ENCODE data around the gene GNG2. TPM values are rescaled to one million over a fixed set of nuclear protein-coding genes. Genes with fewer than 3 reads are reported as not detected.

Gene GNG2
- total RNA-seq, 1 donor from 2014 or later, result 11.4 TPM

GRCh38 chr14:51852541-51852940 is 7.9 kb upstream of the GNG2 start:
- TF ChIP-seq CTCF (IDR thresholded peaks at IDR 0.05), result no peak
- no peak overlapping the region for H3K4me3 ChIP-seq
- intact Hi-C loops (cut with DNase I), result no loop called here
- DNase-seq (ENCODE audit: low spot score in 2 of 2), result no peak
- H3K4me1 ChIP-seq, result no peaks in the 10 kb centered on the region
- no peaks in the 10 kb centered on the region for H3K27me3 ChIP-seq
- no peak overlapping the region for H3K27ac ChIP-seq
- no peaks in the 10 kb centered on the region for H3K36me3 ChIP-seq
- H3K9me3 ChIP-seq, result no peaks in the 10 kb centered on the region

DNA sequence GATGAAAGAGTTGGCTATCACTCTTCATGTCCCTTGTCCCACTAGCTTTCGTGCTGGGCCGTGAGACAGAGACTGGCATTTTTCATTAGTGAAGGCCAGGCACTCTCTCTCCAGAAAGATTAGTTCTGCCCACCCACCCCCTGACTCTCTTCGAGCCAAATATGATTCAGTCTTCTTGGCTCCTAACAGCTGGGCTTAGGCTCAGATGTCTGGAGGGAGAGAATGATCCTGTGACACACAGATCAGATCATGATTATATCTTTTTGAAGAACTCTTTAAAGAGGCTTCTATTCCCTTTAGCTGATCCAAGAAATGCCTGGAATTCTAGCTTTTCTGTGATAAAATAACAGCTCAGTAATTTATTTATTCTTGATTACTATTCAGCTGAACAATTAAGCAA is 5.2 kb upstream of the GNG2 start:
- no peaks in the 10 kb centered on the region for H3K27me3 ChIP-seq
- no peaks in the 10 kb centered on the region for H3K36me3 ChIP-seq
- TF ChIP-seq CTCF (IDR thresholded peaks at IDR 0.05), result no peak
- intact Hi-C loops (cut with DNase I), result no loop called here
- no peak for DNase-seq (ENCODE audit: low spot score in 2 of 2)
- no peak overlapping the region for H3K4me3 ChIP-seq
- no peak overlapping the region for H3K27ac ChIP-seq
- no peaks in the 10 kb centered on the region for H3K4me1 ChIP-seq
- H3K9me3 ChIP-seq, result no peaks in the 10 kb centered on the region

- no peak overlapping the region for H3K27ac ChIP-seq
- H3K27me3 ChIP-seq, result no peaks in the 10 kb centered on the region
- DNase-seq (ENCODE audit: low spot score in 2 of 2), result no peak
- intact Hi-C loops (cut with DNase I), result no loop called here
- no peak for TF ChIP-seq CTCF (IDR thresholded peaks at IDR 0.05)
- no peaks in the 10 kb centered on the region for H3K9me3 ChIP-seq
- H3K36me3 ChIP-seq, result no peaks in the 10 kb centered on the region
- no peak overlapping the region for H3K4me3 ChIP-seq
- H3K4me1 ChIP-seq, result no peaks in the 10 kb centered on the region
Measured at GRCh38 chr14:51856792-51857296, 3.6 kb upstream of the GNG2 start.

DNA sequence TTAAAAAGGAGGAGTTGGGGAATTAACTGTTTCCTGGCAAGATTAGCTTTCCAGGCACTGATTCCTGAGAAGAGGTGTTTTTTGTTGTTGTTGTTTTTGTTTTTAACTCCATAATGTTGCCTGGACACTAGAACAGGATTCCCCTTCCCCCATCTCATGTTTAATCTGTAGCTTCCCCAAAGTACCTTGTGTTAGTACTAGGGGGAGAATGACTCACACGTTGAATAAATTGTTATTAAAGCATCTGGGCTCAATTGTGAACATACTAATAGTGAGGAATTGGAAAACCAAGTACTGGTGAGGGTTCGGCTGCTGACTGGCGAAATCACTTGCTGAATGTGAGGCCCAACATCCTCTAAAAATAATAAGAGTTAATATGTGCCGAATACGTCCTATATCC is 1.3 kb upstream of the GNG2 start:
- Histone ChIP-seq H3K27ac (no peak overlapping the region), H3K4me1 (no peaks in the 10 kb centered on the region), H3K27me3 (no peaks in the 10 kb centered on the region), H3K9me3 (no peaks in the 10 kb centered on the region), H3K4me3 (no peak overlapping the region), H3K36me3 (no peaks in the 10 kb centered on the region)
- intact Hi-C loops (cut with DNase I), result no loop called here
- no peak for DNase-seq (ENCODE audit: low spot score in 2 of 2)
- no peak for TF ChIP-seq CTCF (IDR thresholded peaks at IDR 0.05)

- Histone ChIP-seq H3K9me3 (no peaks in the 10 kb centered on the region), H3K36me3 (no peaks in the 10 kb centered on the region), H3K4me1 (no peaks in the 10 kb centered on the region), H3K4me3 (peak overlapping the region; percentile 51 to 57), H3K27me3 (no peaks in the 10 kb centered on the region), H3K27ac (no peak overlapping the region)
- no peak for DNase-seq (ENCODE audit: low spot score in 2 of 2)
- intact Hi-C loops (cut with DNase I), result no loop called here
- TF ChIP-seq CTCF (IDR thresholded peaks at IDR 0.05), result no peak
Measured at GRCh38 chr14:51860825-51861499, 550 bp downstream of the GNG2 start.

All from ascending aorta (tissue), 2 donors.